GM21717 (cell line): ENCODE measurements around the gene CLINT1.

ENCODE experiments used
- ATAC-seq: cut with Tn5 transposase; IDR thresholded peaks from one replicate; pipeline ENCODE4 v1.9.1; 2021; ENCODE audit warnings: mild to moderate bottlenecking, moderate library complexity; ENCODE audit not compliant: unreplicated experiment

CLINT1 gene

GRCh38 chr5:157821822-157822622, 36.9 kb downstream of the CLINT1 start:
- ATAC-seq, result no peak

- no peak for ATAC-seq
These were observed 37.5 kb downstream of the CLINT1 start for GRCh38 chr5:157821405-157821804.

GRCh38 chr5:157820593-157821252, 38.2 kb downstream of the CLINT1 start:
- ATAC-seq, result no peak

- ATAC-seq, result no peak
These were observed 39.3 kb downstream of the CLINT1 start for GRCh38 chr5:157819502-157820115.

- ATAC-seq, result no peak
These were observed 40.6 kb downstream of the CLINT1 start for GRCh38 chr5:157818368-157818767.

GRCh38 chr5:157817928-157818327, 41.0 kb downstream of the CLINT1 start:
- no peak for ATAC-seq

- no peak for ATAC-seq
These were observed 41.6 kb downstream of the CLINT1 start for GRCh38 chr5:157817387-157817702.

GRCh38 chr5:157816682-157817386, 42.1 kb downstream of the CLINT1 start:
- ATAC-seq, result no peak

- ATAC-seq, result no peak
These were observed 46.9 kb downstream of the CLINT1 start for GRCh38 chr5:157812086-157812485.

GRCh38 chr5:157808043-157808442, 50.9 kb downstream of the CLINT1 start:
- no peak for ATAC-seq

- no peak for ATAC-seq
These were observed 56.2 kb downstream of the CLINT1 start for GRCh38 chr5:157802736-157803135.

GRCh38 chr5:157800137-157800536, 58.8 kb downstream of the CLINT1 start:
- no peak for ATAC-seq

GRCh38 chr5:157799578-157799977, 59.4 kb downstream of the CLINT1 start:
- ATAC-seq, result no peak

- ATAC-seq, result no peak
These were observed 65.6 kb downstream of the CLINT1 start for GRCh38 chr5:157793301-157793700.

- ATAC-seq, result no peak
These were observed 73.1 kb downstream of the CLINT1 start for GRCh38 chr5:157785801-157786200.

GRCh38 chr5:157779221-157779620, 79.7 kb downstream of the CLINT1 start:
- no peak for ATAC-seq

- ATAC-seq, result no peak
These were observed 80.7 kb downstream of the CLINT1 start for GRCh38 chr5:157778121-157778805.

GRCh38 chr5:157772127-157772526, 86.8 kb downstream of the CLINT1 start:
- no peak for ATAC-seq

GRCh38 chr5:157770665-157771064, 88.3 kb downstream of the CLINT1 start:
- no peak for ATAC-seq

GRCh38 chr5:157767689-157768088, 91.3 kb downstream of the CLINT1 start:
- ATAC-seq, result no peak

- ATAC-seq, result no peak
These were observed 92.0 kb downstream of the CLINT1 start for GRCh38 chr5:157766902-157767301.
